Measurements from ENCODE around the gene LILRA5.
"Not testable (repeated sequence)": the region's sequence is repeated elsewhere in the genome, so short reads cannot be mapped to it uniquely, and the experiment has no call there.

DNA sequence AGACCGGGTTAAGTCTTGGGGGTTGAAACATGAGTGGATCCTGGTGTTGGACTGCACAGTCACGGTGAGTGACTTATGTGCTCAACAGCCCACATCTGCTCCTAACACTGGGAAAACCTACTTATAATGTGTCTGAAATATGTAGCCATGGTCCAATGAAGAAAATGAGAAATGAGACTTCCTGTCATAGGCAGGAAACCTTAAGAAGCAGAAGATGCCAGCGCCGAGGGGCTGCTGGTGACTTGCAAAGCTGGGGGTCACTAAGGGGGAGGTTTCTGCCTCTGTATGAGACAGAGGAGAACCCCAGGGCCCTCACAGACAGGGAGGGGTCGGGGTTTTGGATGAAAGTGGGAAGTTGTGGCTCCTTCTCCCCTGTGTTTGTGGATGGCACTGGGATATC lies 40.8 kb downstream of the LILRA5 start:
- TF ChIP-seq, protein P1, sequence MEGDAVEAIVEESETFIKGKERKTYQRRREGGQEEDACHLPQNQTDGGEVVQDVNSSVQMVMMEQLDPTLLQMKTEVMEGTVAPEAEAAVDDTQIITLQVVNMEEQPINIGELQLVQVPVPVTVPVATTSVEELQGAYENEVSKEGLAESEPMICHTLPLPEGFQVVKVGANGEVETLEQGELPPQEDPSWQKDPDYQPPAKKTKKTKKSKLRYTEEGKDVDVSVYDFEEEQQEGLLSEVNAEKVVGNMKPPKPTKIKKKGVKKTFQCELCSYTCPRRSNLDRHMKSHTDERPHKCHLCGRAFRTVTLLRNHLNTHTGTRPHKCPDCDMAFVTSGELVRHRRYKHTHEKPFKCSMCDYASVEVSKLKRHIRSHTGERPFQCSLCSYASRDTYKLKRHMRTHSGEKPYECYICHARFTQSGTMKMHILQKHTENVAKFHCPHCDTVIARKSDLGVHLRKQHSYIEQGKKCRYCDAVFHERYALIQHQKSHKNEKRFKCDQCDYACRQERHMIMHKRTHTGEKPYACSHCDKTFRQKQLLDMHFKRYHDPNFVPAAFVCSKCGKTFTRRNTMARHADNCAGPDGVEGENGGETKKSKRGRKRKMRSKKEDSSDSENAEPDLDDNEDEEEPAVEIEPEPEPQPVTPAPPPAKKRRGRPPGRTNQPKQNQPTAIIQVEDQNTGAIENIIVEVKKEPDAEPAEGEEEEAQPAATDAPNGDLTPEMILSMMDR (conservative IDR thresholded peaks at IDR 0.05; ENCODE audit: low read depth, low read length), result not testable (repeated sequence)
- TF ChIP-seq EZH2 (IDR thresholded peaks at IDR 0.05; ENCODE audit: low read length, unreplicated experiment), result not testable (repeated sequence)
